Aortic smooth muscle cell (primary cell): ENCODE data around the gene OR13C9. TPM values are rescaled to one million over a fixed set of nuclear protein-coding genes. Genes with fewer than 3 reads are reported as not detected.

Source experiments
- total RNA-seq: library from RNA; depleted of rRNA; stranded (reverse); fragments of >200 nt; gene quantifications from 2 replicates; pipeline ENCODE4 v1.2.3, GENCODE V29; 2014

Gene OR13C9
- total RNA-seq: 0.06 TPM in 1 of 2 replicates, not detected in the other

GRCh38 chr9:104618104-104618503 is at the start of gene OR13C9:
Gene OR13C9 (minus strand): TSS chr9:104618204. CDS start chr9:104618204, 0 bp downstream.

GRCh38 chr9:104605527-104605926 is 12.5 kb downstream of the OR13C9 start, which contains the start of gene OR13C2:
Gene OR13C2 (minus strand): TSS chr9:104605627. CDS start chr9:104605627, 0 bp downstream.

GRCh38 chr9:104599313-104599712 is 18.7 kb downstream of the OR13C9 start, which contains the start of gene OR13C5:
Gene OR13C5 (minus strand): TSS chr9:104599413. CDS start chr9:104599413, 0 bp downstream.

GRCh38 chr9:104568868-104569267 is 49.1 kb downstream of the OR13C9 start, which contains the start of gene OR13C8:
Gene OR13C8 (plus strand): TSS chr9:104569168. CDS start chr9:104569168, 0 bp downstream.

Other genes starting within 250 kb of the OR13C9 start
- gene OR13F1, start 113.9 kb downstream of the OR13C9 start, total RNA-seq: not detected in 2 replicates
- not detected in 2 replicates for gene OR13C4, start 91.0 kb downstream of the OR13C9 start, total RNA-seq
- gene OR13C3, start 81.3 kb downstream of the OR13C9 start, total RNA-seq: not detected in 2 replicates
- not detected in 2 replicates for gene OR13C8, start 49.0 kb downstream of the OR13C9 start, total RNA-seq
- not detected in 2 replicates for gene OR13C5, start 18.8 kb downstream of the OR13C9 start, total RNA-seq
- gene OR13C2, start 12.6 kb downstream of the OR13C9 start, total RNA-seq: not detected in 2 replicates
- gene OR13D1, start 76.3 kb upstream of the OR13C9 start, total RNA-seq: not detected in 2 replicates
- gene NIPSNAP3A, start 129.5 kb upstream of the OR13C9 start, total RNA-seq: 82.7 and 112 TPM in 2 replicates
- 0.79 and 1.6 TPM in 2 replicates for gene NIPSNAP3B, start 145.9 kb upstream of the OR13C9 start, total RNA-seq